ENCODE measurements around the gene CHST6.

Gene CHST6

GRCh38 chr16:75485230-75486013 lies 9.8 kb downstream of the CHST6 start:
- ChIA-PET CTCF (interaction anchor here (1.2 to 3.4 kb wide), 4 partner anchors 9 to 20 kb away, joined by 3 to 22 read pairs (median 8); partner anchors contain the start of genes CHST6 and TMEM170A), POLR2A (no interaction called here)
- H3K4me3 ChIP-seq (ENCODE audit: low read depth, low read length), result no peak overlapping the region
- TF ChIP-seq CTCF (IDR thresholded peaks at IDR 0.05; ENCODE audit: insufficient read depth, low read length, missing control alignments), result no peak
- no peak for DNase-seq (ENCODE audit: low read depth, low spot score)

GRCh38 chr16:75483222-75483621 lies 12.0 kb downstream of the CHST6 start:
- DNase-seq (ENCODE audit: low read depth, low spot score), result no peak
- no peak for TF ChIP-seq CTCF (IDR thresholded peaks at IDR 0.05; ENCODE audit: insufficient read depth, low read length, missing control alignments)
- H3K4me3 ChIP-seq (ENCODE audit: low read depth, low read length), result no peak overlapping the region
- POLR2A ChIA-PET, result no interaction called here
- CTCF ChIA-PET, result interaction anchor here (1.2 to 3.4 kb wide), 2 partner anchors 12 to 18 kb away, joined by 3 to 22 read pairs; no protein-coding TSS in a partner anchor

- ChIA-PET POLR2A (no interaction called here), CTCF (interaction anchor here (1.2 to 3.4 kb wide), 2 partner anchors 11 to 18 kb away, joined by 3 to 22 read pairs; no protein-coding TSS in a partner anchor)
- H3K4me3 ChIP-seq (ENCODE audit: low read depth, low read length), result no peak overlapping the region
- no peak for DNase-seq (ENCODE audit: low read depth, low spot score)
- no peak for TF ChIP-seq CTCF (IDR thresholded peaks at IDR 0.05; ENCODE audit: insufficient read depth, low read length, missing control alignments)
Measured at GRCh38 chr16:75482434-75483205, 12.6 kb downstream of the CHST6 start.

- CTCF ChIA-PET, result interaction anchor here (0.9 kb wide), 1 partner anchor 16 kb away, joined by 5 read pairs; no protein-coding TSS in a partner anchor
- TF ChIP-seq CTCF (IDR thresholded peaks at IDR 0.05; ENCODE audit: insufficient read depth, low read length, missing control alignments), result no peak
- no peak overlapping the region for H3K4me3 ChIP-seq (ENCODE audit: low read depth, low read length)
- no peak for DNase-seq (ENCODE audit: low read depth, low spot score)
- POLR2A ChIA-PET, result no interaction called here
Measured at GRCh38 chr16:75481475-75481874, 13.8 kb downstream of the CHST6 start.

- H3K4me3 ChIP-seq (ENCODE audit: low read depth, low read length), result no peak overlapping the region
- no peak for TF ChIP-seq CTCF (IDR thresholded peaks at IDR 0.05; ENCODE audit: insufficient read depth, low read length, missing control alignments)
- CTCF ChIA-PET, result interaction anchor here (0.6 kb wide), 1 partner anchor 8 kb away, joined by 3 read pairs; no protein-coding TSS in a partner anchor
- POLR2A ChIA-PET, result no interaction called here
- no peak for DNase-seq (ENCODE audit: low read depth, low spot score)
Measured at GRCh38 chr16:75479421-75479990, 15.7 kb downstream of the CHST6 start.
